Fibroblast of lung (primary cell): ENCODE data around the gene ATG10.

ENCODE experiments used
- CTCF ChIP-seq, 2 donors: IDR thresholded peaks in 1 of 2; conservative IDR thresholded peaks in 1 of 2; 1 replicate in 1 of 2; 2 replicates in 1 of 2; pipeline ENCODE4 v1.5.1; 2011 to 2012; ENCODE audit warnings: low read length in 2 of 2, control low read depth in 1 of 2, inconsistent platforms in 1 of 2, low read depth in 1 of 2, mild to moderate bottlenecking in 1 of 2
- EZH2 ChIP-seq: IDR thresholded peaks from 2 replicates; pipeline ENCODE4 v1.5.1; 2012; ENCODE audit warnings: low read length, control low read depth, mild to moderate bottlenecking; ENCODE audit errors: missing control alignments

GRCh38 chr5:82162573-82162972, 190.8 kb downstream of the ATG10 start:
- no peak for TF ChIP-seq CTCF (conservative IDR thresholded peaks at IDR 0.05 in 1 of 2, IDR thresholded peaks at IDR 0.05 in 1 of 2; ENCODE audit: low read depth in 1 of 2, low read length in 2 of 2)
- TF ChIP-seq EZH2 = no peak
